ENCODE data around the gene ACSBG1. TPM values are rescaled to one million over a fixed set of nuclear protein-coding genes. Genes with fewer than 3 reads are reported as not detected.

The ACSBG1 gene
- total RNA-seq, 1 experiment from 2014 or later, result not detected

GRCh38 chr15:78203346-78204225 is 30.8 kb downstream of the ACSBG1 start:
- no peak for DNase-seq (ENCODE audit: low spot score)

GRCh38 chr15:78201281-78202190 is 32.8 kb downstream of the ACSBG1 start:
- DNase-seq (ENCODE audit: low spot score), result no peak

- DNase-seq (ENCODE audit: low spot score), result no peak
These were observed 34.0 kb downstream of the ACSBG1 start for GRCh38 chr15:78200276-78200930.

- no peak for DNase-seq (ENCODE audit: low spot score)
These were observed 36.7 kb downstream of the ACSBG1 start for GRCh38 chr15:78197632-78198031.

DNA sequence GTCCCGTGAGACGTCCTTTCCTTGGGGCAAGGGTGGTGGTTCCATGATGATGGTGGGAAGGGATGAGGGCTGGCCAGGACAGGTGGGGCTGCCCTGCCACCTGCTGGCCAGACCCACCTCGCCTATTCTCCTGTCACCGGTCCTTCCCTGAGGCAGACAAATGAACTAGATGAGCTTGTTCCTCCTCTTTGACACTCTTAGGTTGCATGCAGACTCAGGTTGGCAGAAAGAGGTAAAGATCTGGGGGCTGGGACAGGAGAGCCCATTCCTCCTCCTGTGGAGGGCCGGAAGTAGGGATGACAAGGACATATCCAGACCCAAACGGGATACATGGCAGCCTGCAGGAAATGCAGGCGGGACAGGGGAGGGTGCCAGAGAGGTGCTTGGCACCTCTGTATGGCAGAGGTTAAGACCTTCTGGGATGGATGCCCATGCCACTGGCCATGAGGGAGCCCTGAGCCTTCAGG is 38.6 kb downstream of the ACSBG1 start:
- no peak for DNase-seq (ENCODE audit: low spot score)

GRCh38 chr15:78194568-78194925 is 39.8 kb downstream of the ACSBG1 start:
- no peak for DNase-seq (ENCODE audit: low spot score)

- DNase-seq (ENCODE audit: low spot score), result no peak
These were observed 40.4 kb downstream of the ACSBG1 start for GRCh38 chr15:78193731-78194567.

- DNase-seq (ENCODE audit: low spot score), result no peak
These were observed 41.4 kb downstream of the ACSBG1 start for GRCh38 chr15:78192826-78193594.

DNA sequence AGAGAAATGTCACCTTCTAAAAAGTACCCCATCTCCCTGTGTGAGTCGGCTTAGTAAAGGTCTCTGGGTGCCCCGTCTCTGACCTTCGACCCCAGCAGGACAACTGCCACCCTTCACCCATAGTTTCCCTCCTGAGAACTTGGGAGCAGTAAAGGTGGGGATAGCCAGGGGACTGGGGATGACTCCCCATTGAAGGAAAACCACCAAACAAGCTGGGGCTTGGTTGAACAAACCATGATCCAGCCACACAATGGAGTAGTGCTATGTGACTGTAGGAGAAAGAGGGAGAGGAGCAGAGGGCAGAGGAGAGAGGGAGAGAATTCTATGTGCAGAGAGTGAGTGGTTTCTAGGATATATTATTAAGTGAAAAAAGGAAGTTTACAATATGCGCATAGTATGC is 51.5 kb downstream of the ACSBG1 start:
- no peak for DNase-seq (ENCODE audit: low spot score)

DNA sequence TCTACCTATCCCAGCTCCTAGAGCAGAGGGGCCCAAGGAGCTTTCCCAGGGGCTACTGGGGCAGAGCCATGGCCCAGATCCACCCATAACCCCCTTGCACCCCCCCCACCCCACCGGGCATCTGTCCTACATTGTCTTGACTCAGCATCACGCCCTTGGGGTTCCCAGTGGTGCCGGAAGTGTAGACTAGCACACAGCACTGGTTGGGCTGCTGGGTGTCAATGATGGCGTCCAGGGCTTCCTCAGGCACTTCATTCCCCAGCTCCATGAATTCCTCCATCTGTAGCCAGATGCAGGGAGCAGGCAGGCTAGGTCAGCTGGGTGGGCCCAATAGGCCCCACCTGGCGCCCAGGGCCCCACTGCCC is 52.0 kb downstream of the ACSBG1 start:
- no peak for DNase-seq (ENCODE audit: low spot score)

DNA sequence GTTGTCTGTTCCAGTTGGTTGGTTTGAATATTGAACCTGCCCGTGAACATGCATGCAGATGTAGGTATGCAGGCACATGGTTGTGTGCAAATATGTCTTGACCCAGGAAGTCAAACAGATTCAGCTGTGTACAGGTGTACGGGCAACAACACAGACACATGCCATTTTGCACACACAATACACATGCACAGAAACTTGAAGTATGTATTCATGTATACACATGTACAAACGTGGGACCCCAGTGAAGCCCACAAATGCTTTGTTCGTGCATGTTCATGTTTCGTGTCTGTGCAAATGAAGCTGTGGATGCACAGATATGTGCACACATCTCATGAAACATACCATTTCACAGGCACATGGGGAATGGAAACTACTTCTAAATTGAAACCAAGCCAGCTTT is 54.5 kb downstream of the ACSBG1 start:
- no peak for DNase-seq (ENCODE audit: low spot score)

- DNase-seq (ENCODE audit: low spot score), result no peak
These were observed 55.0 kb downstream of the ACSBG1 start for GRCh38 chr15:78179286-78179840.

- DNase-seq (ENCODE audit: low spot score), result no peak
These were observed 56.3 kb downstream of the ACSBG1 start for GRCh38 chr15:78178064-78178463.

- DNase-seq (ENCODE audit: low spot score), result peak; percentile 22
These were observed 56.9 kb downstream of the ACSBG1 start for GRCh38 chr15:78177447-78177873.

- DNase-seq (ENCODE audit: low spot score), result no peak
These were observed 59.0 kb downstream of the ACSBG1 start for GRCh38 chr15:78175330-78175729.

DNA sequence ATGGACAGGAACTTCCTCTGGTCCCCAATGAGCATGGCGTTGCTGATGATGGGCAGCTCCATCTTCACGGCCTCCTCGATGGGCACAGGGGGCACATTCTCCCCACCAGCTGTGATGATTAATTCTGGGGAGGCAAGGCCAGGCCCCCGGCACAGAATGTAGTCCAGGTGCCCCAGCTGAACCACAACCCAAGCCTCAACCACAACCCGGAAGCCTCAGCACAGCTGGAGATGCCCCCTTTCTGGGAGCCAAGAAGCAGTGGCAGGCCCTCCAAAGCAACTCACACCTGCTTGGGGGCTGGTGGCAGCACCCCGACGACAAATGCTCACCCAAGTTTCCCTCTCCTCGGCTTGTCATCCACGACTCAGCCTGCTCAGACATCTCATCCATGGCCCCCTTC is 60.0 kb downstream of the ACSBG1 start:
- DNase-seq (ENCODE audit: low spot score), result no peak

GRCh38 chr15:78171864-78172472 is 62.4 kb downstream of the ACSBG1 start:
- DNase-seq (ENCODE audit: low spot score), result no peak

- no peak for DNase-seq (ENCODE audit: low spot score)
These were observed 63.3 kb downstream of the ACSBG1 start for GRCh38 chr15:78170848-78171773.

DNA sequence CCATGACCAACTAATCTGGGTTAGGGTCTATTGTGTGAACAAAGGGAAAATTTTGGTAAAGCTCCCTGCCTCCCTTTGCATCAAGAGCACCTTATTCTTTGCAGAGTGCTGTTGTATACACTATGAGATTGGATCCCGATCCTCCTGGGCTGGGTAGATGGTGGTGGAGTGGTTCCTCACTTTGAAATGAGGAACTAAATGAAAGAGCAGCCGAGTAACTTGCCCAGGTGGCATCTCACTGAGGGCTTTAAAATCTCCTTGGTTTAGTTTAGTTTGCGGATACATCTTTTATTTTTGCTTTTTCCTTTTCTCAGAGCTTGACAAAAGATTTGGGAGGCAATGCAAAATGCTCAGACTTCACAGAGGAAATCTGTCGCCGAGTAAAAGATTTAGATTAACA is 65.8 kb downstream of the ACSBG1 start:
- no peak for DNase-seq (ENCODE audit: low spot score)

Data from A172 (cell line).